Common myeloid progenitor, CD34-positive (primary cell): ENCODE results near the gene UBE2O.

ENCODE experiments used
- CTCF ChIA-PET: fragments of 350-600 bp; sonication (Branson Sonifier 250); formaldehyde crosslinking; loops from one replicate; lab custom pipeline; 2021; ENCODE audit warnings: antibody characterized with exemption; lab: Charles Lee
- POLR2A ChIA-PET: fragments of 350-600 bp; sonication (Branson Sonifier 250); formaldehyde crosslinking; loops from one replicate; lab custom pipeline; 2021; ENCODE audit warnings: antibody characterized with exemption; lab: Charles Lee
- DNase-seq, 3 donors: peaks; one replicate each; pipeline versions ENCODE4 v3.0.0 to v3.0.0-alpha.2; 2013
- H3K27ac ChIP-seq, 2 experiments: 1 replicate in 1 of 2; 2 replicates in 1 of 2; pipeline ENCODE4 v1.7.0; 2013; ENCODE audit warnings: inconsistent platforms in 2 of 2, low read length in 2 of 2, mild to moderate bottlenecking in 2 of 2, low read depth in 1 of 2, moderate library complexity in 1 of 2; ENCODE audit not compliant: severe bottlenecking in 2 of 2, insufficient read depth in 1 of 2, poor library complexity in 1 of 2
- H3K27me3 ChIP-seq, 5 experiments: replicated peaks in 2 of 5; 1 replicate in 3 of 5; 2 replicates in 2 of 5; pipeline versions ENCODE4 v1.6.1 to v1.7.0; 2013; ENCODE audit warnings: low read length in 4 of 5, mild to moderate bottlenecking in 2 of 5, moderate library complexity in 2 of 5, inconsistent platforms in 1 of 5; ENCODE audit not compliant: insufficient read depth in 5 of 5, control insufficient read depth in 4 of 5
- H3K36me3 ChIP-seq, 4 experiments: 1 replicate in 2 of 4; 2 replicates in 2 of 4; pipeline versions ENCODE4 v1.6.1 to v1.7.0; 2013; ENCODE audit warnings: low read length in 3 of 4, control low read depth in 1 of 4, mild to moderate bottlenecking in 1 of 4; ENCODE audit not compliant: control insufficient read depth in 4 of 4, insufficient read depth in 4 of 4
- H3K4me1 ChIP-seq, 4 experiments: 1 replicate in 3 of 4; 2 replicates in 1 of 4; pipeline versions ENCODE4 v1.6.1 to v1.7.1; 2013; ENCODE audit warnings: low read length in 3 of 4, mild to moderate bottlenecking in 3 of 4, control low read depth in 1 of 4, inconsistent platforms in 1 of 4, moderate library complexity in 1 of 4; ENCODE audit not compliant: control insufficient read depth in 4 of 4, insufficient read depth in 4 of 4; ENCODE audit errors: control extremely low read depth in 1 of 4
- H3K4me3 ChIP-seq, 7 experiments: 1 replicate in 4 of 7; 2 replicates in 3 of 7; pipeline versions ENCODE4 v1.5.1 to v1.7.0; 2013; ENCODE audit warnings: mild to moderate bottlenecking in 7 of 7, low read length in 6 of 7, moderate library complexity in 6 of 7, inconsistent platforms in 2 of 7, low read depth in 2 of 7, control low read depth in 1 of 7; ENCODE audit not compliant: insufficient read depth in 4 of 7, control insufficient read depth in 1 of 7; ENCODE audit errors: extremely low read depth in 1 of 7
- H3K9me3 ChIP-seq, 5 experiments: 1 replicate in 4 of 5; 2 replicates in 1 of 5; pipeline versions ENCODE4 v1.6.1 to v1.7.1; 2013; ENCODE audit warnings: low read length in 4 of 5, mild to moderate bottlenecking in 2 of 5, inconsistent platforms in 1 of 5, low read depth in 1 of 5, moderate library complexity in 1 of 5; ENCODE audit not compliant: control insufficient read depth in 4 of 5, insufficient read depth in 2 of 5; ENCODE audit errors: control extremely low read depth in 1 of 5
- WGBS: methylation state at CpG from one replicate; pipeline ENCODE4 v1.1.5; 2013; ENCODE audit not compliant: insufficient coverage; 5-methylcytosine and 5-hydroxymethylcytosine counted together

The UBE2O gene

DNA sequence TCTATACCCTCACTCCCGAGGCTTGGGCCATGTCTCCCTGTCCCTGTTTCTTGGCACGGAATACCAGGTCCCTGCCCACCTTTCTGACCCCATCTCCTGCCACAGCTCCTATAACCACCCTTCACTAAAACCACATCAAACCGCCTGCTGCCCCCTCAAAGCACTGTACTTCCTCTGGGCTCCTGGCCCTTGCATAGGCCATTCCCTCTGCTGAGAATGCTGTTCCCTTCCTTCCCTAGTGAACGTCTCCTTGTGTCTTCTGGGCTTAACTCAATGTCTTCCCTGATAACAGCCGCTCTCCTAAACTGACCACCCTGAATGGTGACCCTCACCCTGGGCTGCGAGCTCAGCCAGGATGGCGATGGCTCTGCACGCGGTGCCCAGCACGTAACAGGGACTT, 25.1 kb upstream of the UBE2O start:
- ChIA-PET POLR2A (no interaction called here), CTCF (interaction anchor here (1.3 to 35.3 kb wide), 3 partner anchors 11 to 69 kb away, joined by 4 to 787 read pairs (median 4); partner anchors contain the start of gene RHBDF2)
- H3K4me1 ChIP-seq: peaks cover 0 to 25% (median 14%) of the 10 kb centered on the region in 4 experiments
- no peak for DNase-seq
- no peak overlapping the region for H3K27ac ChIP-seq
- no peaks in the 10 kb centered on the region for H3K9me3 ChIP-seq
- 95% methylated on average over 10 of the region's 10 CpGs for WGBS
- no peaks in the 10 kb centered on the region for H3K27me3 ChIP-seq
- no peak overlapping the region for H3K4me3 ChIP-seq
- H3K36me3 ChIP-seq: peaks cover 0 to 17% (median 3%) of the 10 kb centered on the region in 4 experiments

DNA sequence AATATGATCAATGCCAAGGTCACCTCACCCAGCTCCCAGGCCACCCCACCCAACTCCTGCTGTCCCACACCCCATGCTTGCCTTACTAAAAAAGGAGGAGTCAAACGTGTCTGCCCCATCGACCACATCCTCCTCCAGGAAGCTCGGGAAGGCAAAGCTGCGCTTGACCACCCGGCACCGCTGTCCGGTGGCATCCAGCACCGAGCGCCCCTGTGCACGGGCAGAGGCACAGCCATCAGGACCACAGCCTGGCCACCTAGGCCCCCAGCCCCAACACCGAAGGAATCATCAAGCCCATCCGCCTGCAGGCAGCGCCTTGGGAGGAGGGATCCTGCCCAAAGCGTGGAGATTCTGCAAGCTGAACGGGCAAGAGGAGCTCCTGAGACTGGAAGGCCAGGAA, 24.6 kb upstream of the UBE2O start:
- WGBS: 92% methylated on average over 8 of the region's 15 CpGs
- ChIA-PET POLR2A (no interaction called here), CTCF (interaction anchor here (0.6 to 35.3 kb wide), 4 partner anchors 11 to 69 kb away, joined by 3 to 787 read pairs (median 4); partner anchors contain the start of gene RHBDF2)
- Histone ChIP-seq H3K36me3 (peaks cover 0 to 22% (median 6%) of the 10 kb centered on the region in 4 experiments), H3K9me3 (no peaks in the 10 kb centered on the region), H3K27ac (no peak overlapping the region), H3K4me3 (no peak overlapping the region), H3K4me1 (peaks cover 0 to 25% (median 14%) of the 10 kb centered on the region in 4 experiments), H3K27me3 (no peaks in the 10 kb centered on the region)
- no peak for DNase-seq

DNA sequence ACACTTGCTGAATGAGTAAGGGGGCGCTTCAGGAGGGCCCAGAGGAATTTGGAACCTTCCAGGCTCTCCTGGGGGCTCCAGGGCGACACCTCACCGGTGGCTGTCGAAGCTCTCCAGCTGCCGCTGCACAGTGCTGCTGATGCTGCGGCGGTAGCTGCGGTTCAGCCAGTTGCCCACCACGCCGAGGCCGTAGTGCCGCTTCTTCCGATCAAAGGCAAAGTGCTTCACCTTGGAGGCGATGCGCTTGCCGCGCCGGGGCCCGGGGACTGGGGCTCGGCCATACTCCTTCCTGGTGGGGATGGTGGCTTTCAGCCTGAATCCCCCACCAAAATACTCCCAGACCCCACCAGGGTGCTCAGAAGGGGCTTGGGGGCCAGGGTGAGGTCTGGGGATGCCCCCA, 23.8 kb upstream of the UBE2O start:
- CTCF ChIA-PET: interaction anchor here (1.3 to 35.3 kb wide), 3 partner anchors 10 to 70 kb away, joined by 4 to 787 read pairs (median 13); partner anchors contain the start of genes AANAT and RHBDF2
- peaks cover 0 to 20% (median 12%) of the 10 kb centered on the region in 4 experiments for H3K4me1 ChIP-seq
- 97% methylated on average over 13 of the region's 20 CpGs for WGBS
- POLR2A ChIA-PET: no interaction called here
- H3K36me3 ChIP-seq: peaks cover 0 to 24% (median 10%) of the 10 kb centered on the region in 4 experiments
- H3K4me3 ChIP-seq: no peak overlapping the region
- H3K27me3 ChIP-seq: no peaks in the 10 kb centered on the region
- no peak overlapping the region for H3K27ac ChIP-seq
- no peak for DNase-seq
- H3K9me3 ChIP-seq: no peaks in the 10 kb centered on the region

DNA sequence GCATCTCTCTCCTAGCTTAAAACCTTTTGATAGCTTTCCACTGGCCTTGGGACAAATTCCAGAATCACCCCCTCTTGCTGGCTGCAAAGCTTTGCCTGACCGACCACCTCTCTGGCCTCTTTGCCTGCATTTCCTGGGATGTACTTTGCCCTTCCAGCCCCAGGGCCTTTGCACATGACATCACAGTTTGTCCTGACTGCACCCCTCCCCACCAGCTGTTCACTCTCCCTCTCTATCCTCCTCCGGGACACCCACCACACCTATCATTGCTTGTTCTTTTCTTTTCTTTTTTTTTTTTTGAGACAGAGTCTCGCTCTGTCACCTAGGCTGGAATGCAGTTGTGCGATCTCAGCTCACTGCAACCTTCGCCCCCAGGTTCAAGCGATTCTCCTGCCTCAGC, 22.4 kb upstream of the UBE2O start:
- 100% methylated on average over 5 of the region's 6 CpGs for WGBS
- Histone ChIP-seq H3K36me3 (peaks cover 0 to 31% (median 15%) of the 10 kb centered on the region in 4 experiments), H3K4me3 (no peak overlapping the region), H3K9me3 (no peaks in the 10 kb centered on the region), H3K4me1 (peaks cover 0 to 6% (median under 1%) of the 10 kb centered on the region in 4 experiments), H3K27me3 (no peaks in the 10 kb centered on the region), H3K27ac (no peak overlapping the region)
- no peak for DNase-seq
- ChIA-PET CTCF (interaction anchor here (0.7 to 35.3 kb wide), 8 partner anchors 9 to 596 kb away, joined by 3 to 787 read pairs (median 4); partner anchors contain the start of genes AANAT and RHBDF2), POLR2A (interaction anchor here (0.9 kb wide), 1 partner anchor 17 kb away, joined by 3 read pairs; no protein-coding TSS in a partner anchor)

DNA sequence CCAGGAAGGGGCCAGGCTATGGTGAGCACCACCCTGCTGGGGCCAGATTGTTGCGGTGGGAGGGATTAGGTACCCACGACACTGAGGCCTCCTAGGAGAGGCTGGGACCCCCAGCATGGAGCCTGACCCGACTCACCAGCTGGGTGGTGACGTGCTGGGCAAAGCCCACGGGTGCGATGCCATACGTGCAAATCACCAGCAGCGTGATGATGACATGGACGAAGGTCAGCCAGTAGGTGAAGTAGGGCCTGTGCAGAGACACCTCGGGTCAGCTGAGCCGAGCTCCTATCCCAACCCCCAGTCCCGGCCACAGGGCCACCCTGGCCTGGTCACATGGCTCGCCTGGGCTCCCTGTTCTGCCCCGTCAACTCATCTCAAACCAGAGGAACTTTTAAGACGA, 21.9 kb upstream of the UBE2O start:
- ChIA-PET POLR2A (interaction anchor here (0.9 kb wide), 1 partner anchor 17 kb away, joined by 3 read pairs; no protein-coding TSS in a partner anchor), CTCF (interaction anchor here (1.0 to 35.3 kb wide), 7 partner anchors 8 to 596 kb away, joined by 3 to 787 read pairs (median 4); partner anchors contain the start of genes AANAT and RHBDF2)
- Histone ChIP-seq H3K4me3 (no peak overlapping the region), H3K36me3 (peaks cover 0 to 31% (median 15%) of the 10 kb centered on the region in 4 experiments), H3K27ac (no peak overlapping the region), H3K27me3 (no peaks in the 10 kb centered on the region), H3K4me1 (peaks cover 0 to 3% (median 0%) of the 10 kb centered on the region in 4 experiments), H3K9me3 (no peaks in the 10 kb centered on the region)
- WGBS: 97% methylated on average over 15 of the region's 15 CpGs
- DNase-seq: no peak

DNA sequence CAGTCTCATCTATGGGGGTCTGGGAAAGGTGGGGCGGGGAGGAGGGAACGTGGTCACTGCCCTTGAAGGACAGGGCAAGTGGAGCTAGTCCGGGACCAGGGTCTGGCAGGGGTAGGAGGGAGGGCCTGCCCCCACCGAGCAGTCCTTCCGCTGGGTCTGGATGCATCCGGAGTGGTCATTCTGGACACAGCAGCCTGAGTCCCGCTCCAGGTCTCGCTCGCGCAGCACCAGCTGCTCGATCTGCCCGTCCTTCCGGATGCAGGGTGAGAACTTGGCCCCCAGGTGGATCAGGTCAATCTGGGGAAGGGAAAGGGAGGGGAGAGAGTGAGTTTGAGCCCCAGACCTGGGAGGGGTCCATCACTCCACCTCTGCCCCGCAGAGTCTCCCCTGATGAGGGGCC, 21.3 kb upstream of the UBE2O start:
- Histone ChIP-seq H3K4me1 (no peaks in the 10 kb centered on the region), H3K36me3 (peaks cover 0 to 31% (median 15%) of the 10 kb centered on the region in 4 experiments), H3K27me3 (no peaks in the 10 kb centered on the region), H3K4me3 (no peak overlapping the region), H3K27ac (no peak overlapping the region), H3K9me3 (no peaks in the 10 kb centered on the region)
- POLR2A ChIA-PET: interaction anchor here (0.9 kb wide), 1 partner anchor 18 kb away, joined by 3 read pairs; no protein-coding TSS in a partner anchor
- CTCF ChIA-PET: interaction anchor here (1.1 to 35.3 kb wide), 7 partner anchors 8 to 84 kb away, joined by 3 to 787 read pairs (median 4); partner anchors contain the start of genes AANAT and RHBDF2
- WGBS: 98% methylated on average over 13 of the region's 14 CpGs
- DNase-seq: no peak

DNA sequence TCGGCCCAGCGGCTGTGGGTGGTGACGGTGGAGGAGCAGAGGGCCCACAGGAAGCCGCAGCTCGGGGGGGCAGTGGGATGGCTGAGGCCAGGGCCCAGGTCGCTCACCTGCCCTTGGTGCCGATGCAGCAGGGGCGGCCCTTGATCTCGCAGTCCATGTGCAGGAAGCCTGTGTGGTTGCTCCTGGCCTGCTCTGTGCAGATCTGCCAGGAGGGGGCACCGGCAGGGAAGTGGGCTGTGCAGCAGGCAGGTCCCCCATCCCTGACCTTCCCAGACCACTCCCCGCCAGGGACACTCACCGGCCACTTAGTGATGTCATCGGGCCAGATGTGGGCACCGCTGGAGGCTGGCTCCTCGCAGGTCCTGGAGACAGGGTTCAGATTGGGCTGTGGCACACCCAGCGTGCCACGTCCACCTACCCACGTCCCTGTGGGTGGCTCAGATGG, 20.6 kb upstream of the UBE2O start:
- no peaks in the 10 kb centered on the region for H3K9me3 ChIP-seq
- no peak overlapping the region for H3K27ac ChIP-seq
- H3K36me3 ChIP-seq: peaks cover 0 to 27% (median 14%) of the 10 kb centered on the region in 4 experiments
- peak in 1 of 3 donors; percentile 31 for DNase-seq
- ChIA-PET CTCF (interaction anchor here (1.1 to 35.3 kb wide), 4 partner anchors 7 to 84 kb away, joined by 3 to 787 read pairs (median 10); partner anchors contain the start of genes AANAT and RHBDF2), POLR2A (no interaction called here)
- H3K4me3 ChIP-seq: no peak overlapping the region
- H3K4me1 ChIP-seq: no peaks in the 10 kb centered on the region
- WGBS: 96% methylated on average over 17 of the region's 18 CpGs
- H3K27me3 ChIP-seq: no peaks in the 10 kb centered on the region
